ENCODE measurements around the gene CDKN2B-AS1.

Gene CDKN2B-AS1

GRCh38 chr9:22160221-22160620, 165.6 kb downstream of the CDKN2B-AS1 start:
- no peak for DNase-seq

- DNase-seq: no peak
These were observed 170.6 kb downstream of the CDKN2B-AS1 start for GRCh38 chr9:22165144-22165543.

GRCh38 chr9:22169243-22169642, 174.7 kb downstream of the CDKN2B-AS1 start:
- no peak for DNase-seq

- no peak for DNase-seq
These were observed 175.3 kb downstream of the CDKN2B-AS1 start for GRCh38 chr9:22169727-22170503.
